H1 (cell line): ENCODE measurements around the gene GNG12. TPM values are rescaled to one million over a fixed set of nuclear protein-coding genes. Genes with fewer than 3 reads are reported as not detected.

Source experiments
- CTCF ChIA-PET: fragments of 300-600 bp; sonication (Branson Sonifier 250); formaldehyde crosslinking; loops from one replicate; lab custom pipeline; 2021; ENCODE audit not compliant: partially characterized antibody; lab: Charles Lee
- POLR2A ChIA-PET: fragments of 300-600 bp; sonication (Branson Sonifier 250); formaldehyde crosslinking; loops from one replicate; lab custom pipeline; 2021; ENCODE audit warnings: inconsistent platforms; ENCODE audit not compliant: partially characterized antibody; lab: Charles Lee
- DNase-seq, 2 experiments: peaks; one replicate each; pipeline versions ENCODE4 v3.0.0 to v3.0.0-alpha.2; 2010 to 2022; ENCODE audit warnings: low spot score in 2 of 2, low read depth in 1 of 2, mixed read lengths in 1 of 2
- FAIRE-seq: peaks from 2 replicates; lab custom pipeline; 2011; peaks lifted over from hg19 to GRCh38; lab: Jason Lieb, UNC
- H2AFZ ChIP-seq: 2 replicates; pipeline ENCODE4 v1.8.1; 2012; ENCODE audit warnings: low read length, inconsistent platforms
- H2AK5ac ChIP-seq: 2 replicates; pipeline ENCODE4 v1.6.1; 2013; ENCODE audit warnings: low read depth, low read length
- H2BK120ac ChIP-seq: replicated peaks from 2 replicates; pipeline ENCODE3; 2013; ENCODE audit warnings: low read depth, low read length, inconsistent platforms
- H2BK12ac ChIP-seq: 2 replicates; pipeline ENCODE4 v1.6.1; 2013; ENCODE audit warnings: low read depth, low read length
- H2BK15ac ChIP-seq: 2 replicates; pipeline ENCODE4 v1.6.1; 2013; ENCODE audit warnings: low read length
- H2BK20ac ChIP-seq: 2 replicates; pipeline ENCODE4 v1.6.1; 2013; ENCODE audit warnings: low read length
- H2BK5ac ChIP-seq: 2 replicates; pipeline ENCODE4 v1.6.1; 2013; ENCODE audit warnings: low read depth, low read length
- H3K14ac ChIP-seq: 2 replicates; pipeline ENCODE4 v1.6.1; 2013; ENCODE audit warnings: inconsistent platforms; ENCODE audit not compliant: insufficient read length
- H3K18ac ChIP-seq: 2 replicates; pipeline ENCODE4 v1.6.1; 2013; ENCODE audit warnings: low read length; ENCODE audit errors: extremely low read depth
- H3K23ac ChIP-seq: 2 replicates; pipeline ENCODE4 v1.6.1; 2013; ENCODE audit warnings: inconsistent platforms; ENCODE audit not compliant: insufficient read length
- H3K23me2 ChIP-seq: 2 replicates; pipeline ENCODE4 v1.6.1; 2013; ENCODE audit warnings: low read depth, low read length
- H3K27ac ChIP-seq: 2 replicates; pipeline ENCODE4 v1.6.1; 2011; ENCODE audit warnings: low read depth, low read length, inconsistent platforms
- H3K27me3 ChIP-seq, 4 experiments: replicated peaks in 1 of 4; 1 replicate in 1 of 4; 2 replicates in 3 of 4; pipeline versions ENCODE4 v1.6.1 to v1.8.1; 2011 to 2013; ENCODE audit warnings: low read length in 3 of 4, mild to moderate bottlenecking in 3 of 4, inconsistent platforms in 2 of 4, mixed read lengths in 2 of 4, moderate library complexity in 1 of 4; ENCODE audit not compliant: control insufficient read depth in 3 of 4, insufficient read depth in 3 of 4; ENCODE audit errors: extremely low read depth in 1 of 4
- H3K36me3 ChIP-seq, 4 experiments: 2 replicates each; pipeline versions ENCODE4 v1.6.1 to v1.8.1; 2011 to 2013; ENCODE audit warnings: mild to moderate bottlenecking in 4 of 4, low read length in 3 of 4, moderate library complexity in 2 of 4, control low read depth in 1 of 4, inconsistent platforms in 1 of 4; ENCODE audit not compliant: insufficient read depth in 4 of 4, control insufficient read depth in 2 of 4
- H3K4ac ChIP-seq: replicated peaks from 2 replicates; pipeline ENCODE3; 2013; ENCODE audit warnings: low read length, low read depth, mixed read lengths, inconsistent platforms; ENCODE audit not compliant: insufficient read length
- H3K4me1 ChIP-seq, 4 experiments: replicated peaks in 1 of 4; 1 replicate in 1 of 4; 2 replicates in 3 of 4; pipeline versions ENCODE4 v1.6.1 to v1.8.1; 2011 to 2013; ENCODE audit warnings: low read length in 3 of 4, inconsistent platforms in 2 of 4, mixed read lengths in 1 of 4; ENCODE audit not compliant: insufficient read depth in 4 of 4, control insufficient read depth in 3 of 4
- H3K4me2 ChIP-seq, 2 experiments: 2 replicates each; pipeline versions ENCODE4 v1.6.1 to v1.8.1; 2011 to 2013; ENCODE audit warnings: low read depth in 2 of 2, low read length in 2 of 2, control low read depth in 1 of 2, inconsistent platforms in 1 of 2, mild to moderate bottlenecking in 1 of 2; ENCODE audit not compliant: insufficient read depth in 1 of 2
- H3K4me3 ChIP-seq, 4 experiments: fragments of 200-600, 300-600 bp in 1 of 4; sonication (generic), shearing (Covaris generic), sonication (Bioruptor Twin) in 1 of 4; 2 replicates each; pipeline versions ENCODE4 v1.5.1 to v1.8.1; 2011 to 2016; ENCODE audit warnings: low read length in 4 of 4, low read depth in 3 of 4, control low read depth in 2 of 4, inconsistent platforms in 2 of 4, mild to moderate bottlenecking in 2 of 4, mixed read lengths in 1 of 4, moderate library complexity in 1 of 4; ENCODE audit not compliant: insufficient read depth in 2 of 4; ENCODE audit errors: extremely low read depth in 1 of 4
- H3K56ac ChIP-seq: replicated peaks from 2 replicates; pipeline ENCODE3; 2013; ENCODE audit warnings: low read depth, mild to moderate bottlenecking, mixed read lengths, low read length, inconsistent platforms; ENCODE audit not compliant: insufficient read length
- H3K79me1 ChIP-seq: 2 replicates; pipeline ENCODE4 v1.6.1; 2013; ENCODE audit warnings: low read depth, low read length, control low read depth
- H3K79me2 ChIP-seq, 2 experiments: 2 replicates each; pipeline versions ENCODE4 v1.6.1 to v1.8.1; 2012 to 2013; ENCODE audit warnings: low read length in 2 of 2, mild to moderate bottlenecking in 2 of 2, inconsistent platforms in 1 of 2; ENCODE audit not compliant: insufficient read depth in 2 of 2, control insufficient read depth in 1 of 2
- H3K9ac ChIP-seq, 4 experiments: replicated peaks in 1 of 4; 1 replicate in 1 of 4; 2 replicates in 3 of 4; pipeline versions ENCODE4 v1.6.1 to v1.8.1; 2011 to 2013; ENCODE audit warnings: low read depth in 3 of 4, low read length in 3 of 4, control low read depth in 2 of 4, mild to moderate bottlenecking in 2 of 4, moderate library complexity in 2 of 4, inconsistent platforms in 1 of 4; ENCODE audit errors: extremely low read depth in 1 of 4
- H3K9me3 ChIP-seq, 2 experiments: 2 replicates each; pipeline versions ENCODE4 v1.6.1 to v1.8.1; 2012 to 2013; ENCODE audit warnings: mild to moderate bottlenecking in 2 of 2, moderate library complexity in 2 of 2, control low read depth in 1 of 2, inconsistent platforms in 1 of 2, low read depth in 1 of 2, low read length in 1 of 2, mixed read lengths in 1 of 2; ENCODE audit not compliant: insufficient read depth in 2 of 2
- H4K20me1 ChIP-seq, 2 experiments: replicated peaks in 1 of 2; 2 replicates each; pipeline versions ENCODE3 to v1.8.1; 2011 to 2013; ENCODE audit warnings: inconsistent platforms in 2 of 2, low read length in 2 of 2, mild to moderate bottlenecking in 1 of 2; ENCODE audit not compliant: insufficient read depth in 2 of 2, control insufficient read depth in 1 of 2
- H4K5ac ChIP-seq: 2 replicates; pipeline ENCODE4 v1.6.1; 2013; ENCODE audit warnings: low read length, low read depth, mixed read lengths, inconsistent platforms; ENCODE audit not compliant: insufficient read length
- H4K8ac ChIP-seq: 2 replicates; pipeline ENCODE4 v1.8.0; 2013; ENCODE audit warnings: mild to moderate bottlenecking, moderate library complexity, low read length, inconsistent platforms; ENCODE audit not compliant: insufficient read depth; ENCODE audit errors: extremely low read depth
- H4K91ac ChIP-seq: replicated peaks from 2 replicates; pipeline ENCODE3; 2013; ENCODE audit warnings: low read length, mixed read lengths, inconsistent platforms; ENCODE audit not compliant: insufficient read length
- CHD2 ChIP-seq: IDR thresholded peaks from 2 replicates; pipeline ENCODE4 v1.6.1; 2012; ENCODE audit warnings: low read length, improper control_type of control experiment
- CTBP2 ChIP-seq: IDR thresholded peaks from 2 replicates; pipeline ENCODE4 v1.7.0; 2011; ENCODE audit warnings: borderline replicate concordance, mild to moderate bottlenecking, moderate library complexity, mixed read lengths, low read length; ENCODE audit not compliant: insufficient read depth, insufficient read length
- EZH2 ChIP-seq: fragments of 200-600 bp; sonication (generic); IDR thresholded peaks from 2 replicates; pipeline ENCODE4 v1.7.1; 2012; ENCODE audit warnings: low read depth, mild to moderate bottlenecking, moderate library complexity, low read length, inconsistent platforms; ENCODE audit not compliant: severe bottlenecking
- FOSL1 ChIP-seq: IDR thresholded peaks from 2 replicates; pipeline ENCODE4 v1.6.1; 2011; ENCODE audit warnings: mild to moderate bottlenecking, low read depth, low read length, moderate library complexity; ENCODE audit not compliant: insufficient read depth
- KDM1A ChIP-seq: fragments of 200-600, 300-600 bp; sonication (generic); IDR thresholded peaks from 2 replicates; pipeline ENCODE4 v1.7.1; 2016; ENCODE audit warnings: mild to moderate bottlenecking, low read length, borderline replicate concordance
- NANOG ChIP-seq: IDR thresholded peaks from 2 replicates; pipeline ENCODE4 v1.6.1; 2011; ENCODE audit warnings: low read length, low read depth, mild to moderate bottlenecking, inconsistent platforms; ENCODE audit not compliant: insufficient read depth, poor library complexity, severe bottlenecking
- POLR2AphosphoS5 ChIP-seq: IDR thresholded peaks from 2 replicates; pipeline ENCODE4 v1.6.1; 2011; ENCODE audit warnings: low read depth, low read length
- POU5F1 ChIP-seq: IDR thresholded peaks from 2 replicates; pipeline ENCODE4 v1.6.1; 2011; ENCODE audit warnings: low read depth, mild to moderate bottlenecking, low read length, moderate library complexity
- RNF2 ChIP-seq: fragments of 200-900, 300-1000 bp; sonication (generic); IDR thresholded peaks from 2 replicates; pipeline ENCODE4 v1.7.1; 2016; ENCODE audit warnings: borderline replicate concordance, low read depth, mild to moderate bottlenecking, antibody characterized with exemption, low read length; ENCODE audit not compliant: poor library complexity, severe bottlenecking; ENCODE audit errors: missing control alignments
- SUZ12 ChIP-seq: fragments of 200-600 bp; sonication (generic); IDR thresholded peaks from 2 replicates; pipeline ENCODE4 v1.6.1; 2012; ENCODE audit warnings: mild to moderate bottlenecking, inconsistent platforms, low read length, moderate library complexity, mixed read lengths
- TBP ChIP-seq: IDR thresholded peaks from 2 replicates; pipeline ENCODE4 v1.6.1; 2011; ENCODE audit warnings: low read depth, low read length, improper control_type of control experiment
- TEAD4 ChIP-seq: IDR thresholded peaks from 2 replicates; pipeline ENCODE4 v1.6.1; 2012; ENCODE audit warnings: low read depth, low read length, inconsistent platforms, mixed read lengths
- WGBS, 2 experiments: shearing (Covaris generic) in 1 of 2; methylation state at CpG; one replicate each; pipeline versions ENCODE4 v1.1.6 to v1.1.7; 2013 to 2015; ENCODE audit warnings: low lambda C conversion rate in 2 of 2, mixed read lengths in 2 of 2, inconsistent platforms in 1 of 2, low coverage in 1 of 2, missing lambda C conversion rate in 1 of 2; ENCODE audit not compliant: insufficient replicate concordance in 2 of 2, insufficient coverage in 1 of 2, insufficient read length in 1 of 2; ENCODE audit errors: extremely low coverage in 1 of 2, missing lambda C conversion rate in 1 of 2; 5-methylcytosine and 5-hydroxymethylcytosine counted together
- polyA plus RNA-seq, 7 experiments: library from polyadenylated mRNA; depleted of rRNA in 3 of 7; stranded (reverse) in 5 of 7; unstranded in 2 of 7; fragments of >200 nt in 5 of 7; fragments of 200-250 nt in 2 of 7; gene quantifications; 1 replicate in 5 of 7; 2 replicates in 1 of 7; 4 replicates in 1 of 7; pipeline versions ENCODE4 v1.2.1 to v1.2.3, GENCODE V29; 2011 to 2013; ENCODE audit warnings: missing spikeins in 2 of 7, mixed read lengths in 2 of 7
- total RNA-seq: library from RNA; stranded (reverse); fragmentation: NEBNext Ultra II Directional; extraction: Animal tissue kit (Norgen Biotek cat#: 25700); gene quantifications from 2 replicates; pipeline ENCODE4 v1.2.1, GENCODE V29; 2021
- TF ChIP-seq, protein P1 (sequence below): IDR thresholded peaks from 2 replicates; pipeline ENCODE4 v1.6.1; 2011; ENCODE audit warnings: low read depth, mild to moderate bottlenecking, low read length; ENCODE audit not compliant: insufficient read depth

GNG12 gene
- total and polyA plus RNA-seq, 2 of the 8 experiments (the other 6 are each of a cell fraction or from before 2014, with no cell fraction given): 11.4 to 35.8 TPM

DNA sequence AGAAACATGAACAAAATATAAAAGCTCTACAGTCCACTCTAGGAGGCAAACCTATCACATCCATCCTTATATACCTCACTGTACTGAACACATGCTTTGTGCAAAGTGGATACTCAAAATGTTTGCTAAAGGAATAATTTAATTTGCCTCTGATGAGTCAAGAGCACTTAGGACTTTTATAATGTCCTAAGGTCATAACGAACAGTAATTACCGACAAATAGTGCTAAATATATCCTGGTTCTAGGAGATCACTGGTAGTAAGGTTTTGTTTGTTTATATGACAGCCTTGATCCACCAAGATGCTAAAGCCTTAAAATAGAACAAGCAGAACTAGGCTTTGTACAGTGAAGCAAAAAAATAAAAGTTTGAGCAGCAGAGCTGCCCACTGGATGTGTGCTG, 77.6 kb downstream of the GNG12 start:
- H3K4me2 ChIP-seq: no peak overlapping the region
- H3K4me3 ChIP-seq: no peak overlapping the region
- H4K91ac ChIP-seq: no peak overlapping the region
- H4K5ac ChIP-seq: no peak overlapping the region
- no peak overlapping the region for H2BK5ac ChIP-seq
- H2AK5ac ChIP-seq: no peak overlapping the region
- no peaks in the 10 kb centered on the region for H3K36me3 ChIP-seq
- H2BK15ac ChIP-seq: no peak overlapping the region
- no peaks in the 10 kb centered on the region for H3K79me2 ChIP-seq
- H3K9me3 ChIP-seq: no peaks in the 10 kb centered on the region
- no peak overlapping the region for H2BK20ac ChIP-seq
- DNase-seq (no peak), FAIRE-seq (no peak)
- WGBS, 2 experiments: 88% methylated on average over 2 of the region's 2 CpGs; no CpG with 5 or more reads in 1 of the 2 experiments
- H3K23me2 ChIP-seq: no peaks in the 10 kb centered on the region
- H3K4ac ChIP-seq: no peak overlapping the region
- H3K14ac ChIP-seq: no peak overlapping the region
- no peak overlapping the region for H3K23ac ChIP-seq
- H3K9ac ChIP-seq: no peak overlapping the region
- no peak overlapping the region for H2AFZ ChIP-seq
- ChIA-PET CTCF (interaction anchor here (1.3 to 12.6 kb wide), 6 partner anchors 15 to 223 kb away, joined by 4 to 156 read pairs (median 12); partner anchors contain the start of gene GADD45A), POLR2A (interaction anchor here (0.7 to 1.5 kb wide), 2 partner anchors 70 to 220 kb away, joined by 3 read pairs; partner anchors contain the start of gene GADD45A)
- H3K27ac ChIP-seq: no peak overlapping the region
- H2BK120ac ChIP-seq: no peak overlapping the region
- H3K79me1 ChIP-seq: no peaks in the 10 kb centered on the region
- H3K56ac ChIP-seq: no peak overlapping the region
- peaks cover 2 to 10% (median 7%) of the 10 kb centered on the region in 4 experiments; a peak in 5 of 7 replicates for H3K4me1 ChIP-seq
- H3K18ac ChIP-seq: no peak overlapping the region
- no peak overlapping the region for H4K8ac ChIP-seq
- no peaks in the 10 kb centered on the region; a peak in 1 of 7 replicates for H3K27me3 ChIP-seq
- H4K20me1 ChIP-seq: no peaks in the 10 kb centered on the region
- no peak overlapping the region for H2BK12ac ChIP-seq
- TF ChIP-seq, protein P1, sequence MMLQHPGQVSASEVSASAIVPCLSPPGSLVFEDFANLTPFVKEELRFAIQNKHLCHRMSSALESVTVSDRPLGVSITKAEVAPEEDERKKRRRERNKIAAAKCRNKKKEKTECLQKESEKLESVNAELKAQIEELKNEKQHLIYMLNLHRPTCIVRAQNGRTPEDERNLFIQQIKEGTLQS: no peak
- TF ChIP-seq CTBP2 (no peak), RNF2 (no peak), FOSL1 (no peak), POLR2AphosphoS5 (no peak), POU5F1 (no peak), NANOG (no peak), KDM1A (no peak), TEAD4 (no peak), SUZ12 (no peak), CHD2 (no peak), EZH2 (no peak), TBP (no peak)
